Natural killer cell treated with Interleukin-12 subunit alpha and Interleukin-12 subunit beta and Interleukin-15 and Interleukin-18, amount 100 ng/mL, for 72 hours (primary cell): ENCODE data around the gene CD33. TPM values are rescaled to one million over a fixed set of nuclear protein-coding genes. Genes with fewer than 3 reads are reported as not detected.
A peak's percentile ranks its signal among the peaks of the same experiment; 100 is the strongest.
"Not testable (repeated sequence)": the region's sequence is repeated elsewhere in the genome, so short reads cannot be mapped to it uniquely, and the experiment has no call there.

ENCODE experiments used
- ATAC-seq, 2 donors: fragments of 150-1000 bp; cut with Tn5 transposase in 1 of 2; sonication (Bioruptor Pico), chemical (Tn5 transposase) in 1 of 2; 2 replicates each; pipeline ENCODE4 v1.10.0; 2021
- DNase-seq: peaks from one replicate; pipeline ENCODE4 v3.0.0; 2022; ENCODE audit warnings: low spot score
- H3K27ac Mint-ChIP-seq, 2 donors: 1 replicate in 1 of 2; 2 replicates in 1 of 2; pipeline ENCODE4 v1.8.0; 2022; ENCODE audit warnings: mixed read lengths in 2 of 2, mild to moderate bottlenecking in 1 of 2, moderate library complexity in 1 of 2
- H3K27me3 Mint-ChIP-seq, 2 donors: 1 replicate in 1 of 2; 2 replicates in 1 of 2; pipeline ENCODE4 v1.8.0; 2022; ENCODE audit warnings: mixed read lengths in 2 of 2
- H3K36me3 Mint-ChIP-seq: one replicate; pipeline ENCODE4 v1.8.0; 2022; ENCODE audit warnings: mixed read lengths
- H3K4me1 Mint-ChIP-seq, 2 donors: 1 replicate in 1 of 2; 2 replicates in 1 of 2; pipeline ENCODE4 v1.8.0; 2022; ENCODE audit warnings: low read depth in 2 of 2, mixed read lengths in 2 of 2, mild to moderate bottlenecking in 1 of 2
- H3K4me3 Mint-ChIP-seq: one replicate; pipeline ENCODE4 v1.8.0; 2022; ENCODE audit warnings: mixed read lengths
- H3K9me3 Mint-ChIP-seq: 2 replicates; pipeline ENCODE4 v1.8.0; 2022; ENCODE audit warnings: mixed read lengths
- total RNA-seq, 2 donors: library from RNA; stranded (reverse); gene quantifications; one replicate each; pipeline ENCODE4 v1.2.3, GENCODE V29; 2022

Gene CD33
- total RNA-seq = 1 to 10 TPM in 1 of 2 donors, under 1 TPM in 1; 0.89 to 1.4 TPM

GRCh38 chr19:51224898-51225393, at the start of gene CD33:
Gene CD33 (plus strand): TSS chr19:51225080. CDS start chr19:51225119, 39 bp downstream.
- Mint-ChIP-seq H3K27me3 (peaks cover 23 to 53% of the 10 kb centered on the region in 2 donors), H3K4me3 (peak within 1 kb of the TSS; percentile 34), H3K4me1 (peaks cover 2 to 11% of the 10 kb centered on the region in 2 donors)
- H3K36me3 Mint-ChIP-seq, DNase-seq, H3K9me3 Mint-ChIP-seq, ATAC-seq, H3K27ac Mint-ChIP-seq: not testable (repeated sequence)

GRCh38 chr19:51179256-51179655, 45.6 kb upstream of the CD33 start:
- peaks cover 5 to 7% of the 10 kb centered on the region in 2 donors for H3K27me3 Mint-ChIP-seq
- H3K9me3 Mint-ChIP-seq = no peaks in the 10 kb centered on the region
- ATAC-seq = no peak
- H3K27ac Mint-ChIP-seq = no peak overlapping the region
- peaks cover 18 to 20% of the 10 kb centered on the region in 2 donors for H3K4me1 Mint-ChIP-seq
- no peak for DNase-seq
- H3K36me3 Mint-ChIP-seq = no peaks in the 10 kb centered on the region
- no peak overlapping the region for H3K4me3 Mint-ChIP-seq

- no peak for DNase-seq
- peaks cover 21% of the 10 kb centered on the region in 2 donors for H3K4me1 Mint-ChIP-seq
- H3K4me3 Mint-ChIP-seq = no peak overlapping the region
- H3K27me3 Mint-ChIP-seq = peaks cover 8 to 10% of the 10 kb centered on the region in 2 donors
- no peaks in the 10 kb centered on the region for H3K9me3 Mint-ChIP-seq
- no peak for ATAC-seq
- H3K27ac Mint-ChIP-seq = no peak overlapping the region
- no peaks in the 10 kb centered on the region for H3K36me3 Mint-ChIP-seq
Measured at GRCh38 chr19:51181377-51181912, 43.4 kb upstream of the CD33 start.

- Mint-ChIP-seq H3K9me3 (no peaks in the 10 kb centered on the region), H3K36me3 (no peaks in the 10 kb centered on the region), H3K27ac (no peak overlapping the region), H3K4me3 (peak overlapping the region; percentile 76), H3K27me3 (peaks cover 8 to 10% of the 10 kb centered on the region in 2 donors), H3K4me1 (peaks cover 21% of the 10 kb centered on the region in 2 donors)
- no peak for DNase-seq
- peak; percentile 50 to 70 for ATAC-seq
Measured at GRCh38 chr19:51181913-51182419, 42.9 kb upstream of the CD33 start.

- H3K27ac Mint-ChIP-seq = peak overlapping the region; percentile 5 to 28
- DNase-seq (no peak), ATAC-seq (no peak)
- peak overlapping the region; percentile 81 for H3K4me3 Mint-ChIP-seq
- peaks cover 13 to 14% of the 10 kb centered on the region in 2 donors for H3K27me3 Mint-ChIP-seq
- H3K4me1 Mint-ChIP-seq = peaks cover 21% of the 10 kb centered on the region in 2 donors
- H3K9me3 Mint-ChIP-seq = no peaks in the 10 kb centered on the region
- no peaks in the 10 kb centered on the region for H3K36me3 Mint-ChIP-seq
Measured at GRCh38 chr19:51183629-51184028, 41.3 kb upstream of the CD33 start.

- H3K4me3 Mint-ChIP-seq = no peak overlapping the region
- DNase-seq (no peak), ATAC-seq (no peak)
- H3K9me3 Mint-ChIP-seq = no peaks in the 10 kb centered on the region
- peaks cover 21% of the 10 kb centered on the region in 2 donors for H3K4me1 Mint-ChIP-seq
- no peaks in the 10 kb centered on the region for H3K36me3 Mint-ChIP-seq
- H3K27ac Mint-ChIP-seq = no peak overlapping the region
- peaks cover 13 to 14% of the 10 kb centered on the region in 2 donors for H3K27me3 Mint-ChIP-seq
Measured at GRCh38 chr19:51185069-51185867, 39.6 kb upstream of the CD33 start.

- no peak for DNase-seq
- Mint-ChIP-seq H3K27me3 (peaks cover 13 to 14% of the 10 kb centered on the region in 2 donors), H3K36me3 (no peaks in the 10 kb centered on the region), H3K9me3 (no peaks in the 10 kb centered on the region), H3K27ac (no peak overlapping the region), H3K4me3 (no peak overlapping the region), H3K4me1 (peaks cover 21% of the 10 kb centered on the region in 2 donors)
- ATAC-seq = no peak
Measured at GRCh38 chr19:51185868-51186215, 39.0 kb upstream of the CD33 start.

- Mint-ChIP-seq H3K27me3 (peaks cover 13 to 14% of the 10 kb centered on the region in 2 donors), H3K27ac (no peak overlapping the region), H3K9me3 (no peaks in the 10 kb centered on the region), H3K4me1 (peaks cover 19 to 21% of the 10 kb centered on the region in 2 donors), H3K36me3 (no peaks in the 10 kb centered on the region), H3K4me3 (no peak overlapping the region)
- ATAC-seq = no peak
- no peak for DNase-seq
Measured at GRCh38 chr19:51186323-51186722, 38.6 kb upstream of the CD33 start.

GRCh38 chr19:51187395-51188226, 37.3 kb upstream of the CD33 start:
- H3K27ac Mint-ChIP-seq = no peak overlapping the region
- DNase-seq (no peak), ATAC-seq (no peak)
- H3K4me1 Mint-ChIP-seq = peaks cover 15 to 16% of the 10 kb centered on the region in 2 donors
- H3K36me3 Mint-ChIP-seq = no peaks in the 10 kb centered on the region
- no peaks in the 10 kb centered on the region for H3K9me3 Mint-ChIP-seq
- peaks cover 13 to 14% of the 10 kb centered on the region in 2 donors for H3K27me3 Mint-ChIP-seq
- no peak overlapping the region for H3K4me3 Mint-ChIP-seq

- Mint-ChIP-seq H3K36me3 (no peaks in the 10 kb centered on the region), H3K27ac (no peak overlapping the region), H3K27me3 (peaks cover 13 to 14% of the 10 kb centered on the region in 2 donors), H3K9me3 (no peaks in the 10 kb centered on the region), H3K4me3 (no peak overlapping the region), H3K4me1 (peaks cover 11 to 12% of the 10 kb centered on the region in 2 donors)
- no peak for DNase-seq
- ATAC-seq = no peak
Measured at GRCh38 chr19:51188227-51188559, 36.7 kb upstream of the CD33 start.

GRCh38 chr19:51192689-51193088, 32.2 kb upstream of the CD33 start:
- no peak for ATAC-seq
- Mint-ChIP-seq H3K27ac (no peak overlapping the region), H3K36me3 (no peaks in the 10 kb centered on the region), H3K4me1 (peaks cover 9 to 13% of the 10 kb centered on the region in 2 donors), H3K9me3 (no peaks in the 10 kb centered on the region), H3K4me3 (no peak overlapping the region), H3K27me3 (peaks cover 5 to 8% of the 10 kb centered on the region in 2 donors)
- no peak for DNase-seq

- peaks cover 9 to 13% of the 10 kb centered on the region in 2 donors for H3K4me1 Mint-ChIP-seq
- H3K27ac Mint-ChIP-seq = peak overlapping the region in 1 of 2 donors; percentile 40
- H3K4me3 Mint-ChIP-seq = peak overlapping the region; percentile 28
- H3K9me3 Mint-ChIP-seq = no peaks in the 10 kb centered on the region
- peaks cover 0 to 4% of the 10 kb centered on the region in 2 donors for H3K27me3 Mint-ChIP-seq
- H3K36me3 Mint-ChIP-seq = no peaks in the 10 kb centered on the region
- DNase-seq (no peak), ATAC-seq (peak; percentile 84 to 96)
Measured at GRCh38 chr19:51194527-51195315, 30.2 kb upstream of the CD33 start.

- Mint-ChIP-seq H3K36me3 (no peaks in the 10 kb centered on the region), H3K9me3 (no peaks in the 10 kb centered on the region), H3K4me1 (peaks cover 9 to 13% of the 10 kb centered on the region in 2 donors), H3K4me3 (peak overlapping the region; percentile 28), H3K27ac (peak overlapping the region in 1 of 2 donors; percentile 40), H3K27me3 (peaks cover 1 to 6% of the 10 kb centered on the region in 2 donors)
- peak; percentile 13 to 38 for ATAC-seq
- DNase-seq = no peak
Measured at GRCh38 chr19:51195316-51195586, 29.6 kb upstream of the CD33 start.
